Tibial nerve (tissue), 4 donors: ENCODE results near the gene CACNA1G.

Experiments used
- CTCF ChIP-seq, 5 experiments: fragments of 200-600 bp in 3 of 5; fragments of 450-650 bp in 2 of 5; sonication (generic) in 3 of 5; IDR thresholded peaks; one replicate each; pipeline ENCODE4 v1.5.1; 2016 to 2019; ENCODE audit warnings: antibody characterized with exemption in 5 of 5, mild to moderate bottlenecking in 3 of 5, moderate library complexity in 2 of 5
- EP300 ChIP-seq, 2 donors: sonication (generic); formaldehyde crosslinking; IDR thresholded peaks; one replicate each; pipeline ENCODE4 v1.6.1; 2017; ENCODE audit warnings: antibody characterized with exemption in 2 of 2, mild to moderate bottlenecking in 1 of 2
- POLR2A ChIP-seq, 2 donors: fragments of 450-650 bp; IDR thresholded peaks; one replicate each; pipeline ENCODE4 v1.6.1; 2017; ENCODE audit warnings: antibody characterized with exemption in 2 of 2, mild to moderate bottlenecking in 2 of 2, moderate library complexity in 2 of 2

- no peak for TF ChIP-seq CTCF (IDR thresholded peaks at IDR 0.05)
- no peak for TF ChIP-seq EP300 (IDR thresholded peaks at IDR 0.05)
- TF ChIP-seq POLR2A (IDR thresholded peaks at IDR 0.05) = no peak
Measured at GRCh38 chr17:50570032-50570431, 9.5 kb downstream of the CACNA1G start.
